Measurements from ENCODE around the gene HCRTR1.

HCRTR1 gene

DNA sequence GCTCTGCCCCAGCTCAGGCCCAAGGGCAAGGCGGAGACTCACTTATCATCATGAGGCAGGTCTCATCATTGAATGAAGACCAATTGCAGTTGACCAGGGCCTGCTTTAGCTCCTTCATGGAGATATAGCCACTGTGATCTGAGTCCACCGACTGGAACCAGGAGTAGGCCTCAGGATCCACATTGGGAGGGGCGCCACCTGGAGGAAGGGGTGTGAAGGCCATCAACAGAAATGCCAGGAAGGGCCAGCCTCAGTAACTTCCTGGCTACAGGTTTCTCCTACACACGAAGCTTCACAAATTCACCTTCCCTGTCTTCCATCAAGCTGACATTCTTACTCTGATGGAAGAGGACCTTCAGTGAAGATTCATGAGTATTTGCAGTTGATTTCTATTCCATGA lies 15.6 kb downstream of the HCRTR1 start:
- no peak overlapping the region for H3K4me3 ChIP-seq (ENCODE audit: low read length)
- TF ChIP-seq CTCF (conservative IDR thresholded peaks at IDR 0.05; ENCODE audit: low read depth, low read length): peak; percentile 64
- DNase-seq (ENCODE audit: low read depth): no peak

DNA sequence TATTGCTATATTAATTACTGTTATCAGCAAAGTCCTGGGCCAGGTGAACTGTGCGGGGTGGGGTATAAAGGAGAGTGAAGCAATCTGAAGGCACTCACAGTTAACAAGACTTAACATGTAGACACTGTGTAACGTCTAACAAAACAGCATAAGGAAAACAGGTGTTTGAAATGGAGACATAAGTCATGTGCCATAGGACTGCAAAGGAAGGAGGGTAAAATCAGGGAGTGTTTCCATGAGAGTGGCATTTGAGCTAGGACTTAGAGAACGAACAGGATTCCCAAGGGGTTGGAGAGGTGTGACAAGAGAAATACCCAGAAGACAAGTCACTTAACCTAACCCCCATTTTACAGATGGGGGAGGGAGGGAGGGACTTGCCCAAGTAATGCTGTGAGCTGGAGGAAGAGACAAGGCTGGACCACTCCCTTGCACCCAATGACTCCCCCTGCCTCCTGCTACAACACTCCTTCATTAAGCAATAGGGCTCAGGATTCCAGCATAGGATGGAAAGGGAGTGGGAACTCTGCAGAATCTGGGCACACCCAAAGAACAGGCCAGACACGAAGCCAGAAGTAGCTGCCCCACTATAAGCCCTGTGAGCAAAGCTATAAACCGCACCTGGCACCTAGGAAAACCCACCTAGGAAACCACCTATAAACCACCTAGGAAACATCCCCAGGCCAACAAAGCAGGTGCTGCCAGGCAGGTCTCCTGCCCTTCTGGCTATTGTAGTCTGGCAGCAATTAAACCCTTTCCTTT lies 20.6 kb downstream of the HCRTR1 start:
- DNase-seq (ENCODE audit: low read depth): no peak
- no peak for TF ChIP-seq CTCF (conservative IDR thresholded peaks at IDR 0.05; ENCODE audit: low read depth, low read length)

DNA sequence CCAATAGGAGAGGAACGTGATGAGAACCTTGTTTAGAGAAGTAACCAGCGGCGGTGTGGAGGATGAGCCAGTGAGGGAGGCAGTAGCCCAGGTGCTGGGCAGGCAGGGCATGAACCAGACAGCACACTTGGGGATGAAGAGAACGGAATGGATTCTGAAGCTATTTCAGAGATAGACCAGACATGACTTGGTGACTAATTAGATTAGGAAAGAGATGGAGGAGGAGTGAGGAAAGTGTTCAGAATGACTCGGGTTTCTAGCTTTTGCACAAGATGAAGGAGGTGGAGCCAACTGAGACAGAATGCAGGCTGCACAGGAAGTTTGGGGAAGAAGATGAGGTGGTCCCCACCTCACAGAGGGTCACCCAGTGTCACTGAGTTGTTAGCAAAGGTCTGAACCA lies 22.1 kb downstream of the HCRTR1 start:
- no peak overlapping the region for H3K4me3 ChIP-seq (ENCODE audit: low read length)
- no peak for TF ChIP-seq CTCF (conservative IDR thresholded peaks at IDR 0.05; ENCODE audit: low read depth, low read length)
- DNase-seq (ENCODE audit: low read depth): no peak

More for the DNA sequence above, 20.6 kb downstream of the HCRTR1 start:
- H3K4me3 ChIP-seq (ENCODE audit: low read length): no peak overlapping the region

- H3K4me3 ChIP-seq (ENCODE audit: low read length): no peak overlapping the region
- no peak for DNase-seq (ENCODE audit: low read depth)
- no peak for TF ChIP-seq CTCF (conservative IDR thresholded peaks at IDR 0.05; ENCODE audit: low read depth, low read length)
Observed at GRCh38 chr1:31640179-31640578, 22.7 kb downstream of the HCRTR1 start.

DNA sequence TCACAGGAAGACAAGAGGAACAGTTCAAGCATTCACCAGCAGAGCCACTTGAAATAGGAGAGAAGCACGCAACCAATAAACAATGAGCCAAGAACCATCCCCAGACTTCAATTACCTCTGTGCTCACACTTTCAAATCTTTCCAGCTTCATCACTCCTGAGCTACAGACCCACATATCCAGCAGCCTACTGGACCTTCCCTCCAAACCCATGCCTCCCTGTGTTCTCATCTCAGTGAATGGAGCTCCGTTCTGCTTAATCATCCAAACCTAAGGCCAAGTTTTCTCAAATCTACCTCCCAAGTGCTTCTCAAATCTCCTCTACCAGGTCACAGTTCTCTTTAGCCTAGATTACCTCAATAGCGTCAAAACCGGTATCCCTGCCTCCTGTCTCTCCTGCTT lies 23.5 kb downstream of the HCRTR1 start:
- H3K4me3 ChIP-seq (ENCODE audit: low read length): no peak overlapping the region
- no peak for DNase-seq (ENCODE audit: low read depth)
- no peak for TF ChIP-seq CTCF (conservative IDR thresholded peaks at IDR 0.05; ENCODE audit: low read depth, low read length)

DNA sequence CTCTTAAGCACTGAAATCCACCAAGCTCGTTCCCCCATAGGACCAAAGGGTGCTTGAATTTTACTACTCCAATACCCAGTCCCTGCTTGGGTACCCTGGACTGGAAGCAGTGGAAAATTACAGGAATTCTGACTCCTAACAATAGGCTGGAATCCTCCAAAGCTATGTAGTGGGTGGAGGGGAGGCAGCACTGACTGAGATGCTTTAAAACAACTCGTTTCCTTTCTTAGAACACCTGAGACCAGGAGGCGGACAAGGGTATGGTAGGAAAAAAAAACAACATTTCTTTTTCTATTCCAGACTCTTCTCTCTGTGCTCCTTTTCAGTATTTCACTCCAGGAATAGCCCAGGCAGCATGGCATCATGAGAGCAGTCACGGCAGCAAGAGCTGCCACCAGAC lies 24.9 kb downstream of the HCRTR1 start:
- H3K4me3 ChIP-seq (ENCODE audit: low read length): no peak overlapping the region
- no peak for DNase-seq (ENCODE audit: low read depth)
- TF ChIP-seq CTCF (conservative IDR thresholded peaks at IDR 0.05; ENCODE audit: low read depth, low read length): no peak

- no peak overlapping the region for H3K4me3 ChIP-seq (ENCODE audit: low read length)
- DNase-seq (ENCODE audit: low read depth): no peak
- TF ChIP-seq CTCF (conservative IDR thresholded peaks at IDR 0.05; ENCODE audit: low read depth, low read length): no peak
Observed at GRCh38 chr1:31642897-31643296, 25.4 kb downstream of the HCRTR1 start.
